ENCODE data around the gene BCAR3. TPM values are rescaled to one million over a fixed set of nuclear protein-coding genes. Genes with fewer than 3 reads are reported as not detected.
A peak's percentile ranks its signal among the peaks of the same experiment; 100 is the strongest.

The BCAR3 gene
- total RNA-seq, 6 experiments from 2014 or later, result 24.4 to 55.1 (median 26.2) TPM

GRCh38 chr1:93648656-93649055 is 33.0 kb downstream of the BCAR3 start:
- no peak for DNase-seq
- Mint-ChIP-seq H3K9me3 (no peaks in the 10 kb centered on the region), H3K4me1 (ENCODE audit: low read depth) (peaks cover 30% of the 10 kb centered on the region), H3K27ac (peak overlapping the region; percentile 65), H3K4me3 (no peak overlapping the region), H3K27me3 (ENCODE audit: insufficient read depth) (peaks cover 2% of the 10 kb centered on the region), H3K36me3 (ENCODE audit: low read depth) (peaks cover 30% of the 10 kb centered on the region)
- TF ChIP-seq CTCF (IDR thresholded peaks at IDR 0.05), result no peak

- no peak for DNase-seq
- Mint-ChIP-seq H3K4me1 (ENCODE audit: low read depth) (peaks cover 35% of the 10 kb centered on the region), H3K4me3 (no peak overlapping the region), H3K36me3 (ENCODE audit: low read depth) (peaks cover 50% of the 10 kb centered on the region), H3K9me3 (no peaks in the 10 kb centered on the region), H3K27ac (peak overlapping the region; percentile 71), H3K27me3 (ENCODE audit: insufficient read depth) (no peaks in the 10 kb centered on the region)
- no peak for TF ChIP-seq CTCF (IDR thresholded peaks at IDR 0.05)
These were observed 40.1 kb downstream of the BCAR3 start for GRCh38 chr1:93641527-93641926.

GRCh38 chr1:93640656-93641440 is 40.8 kb downstream of the BCAR3 start:
- no peak for DNase-seq
- H3K27me3 Mint-ChIP-seq (ENCODE audit: insufficient read depth), result no peaks in the 10 kb centered on the region
- no peaks in the 10 kb centered on the region for H3K9me3 Mint-ChIP-seq
- peaks cover 35% of the 10 kb centered on the region for H3K4me1 Mint-ChIP-seq (ENCODE audit: low read depth)
- H3K27ac Mint-ChIP-seq, result 0 out of 2 replicates have a peak overlapping the region, but pooled peaks have one; percentile 71
- peaks cover 50% of the 10 kb centered on the region for H3K36me3 Mint-ChIP-seq (ENCODE audit: low read depth)
- no peak overlapping the region for H3K4me3 Mint-ChIP-seq
- no peak for TF ChIP-seq CTCF (IDR thresholded peaks at IDR 0.05)

- no peak for DNase-seq
- no peaks in the 10 kb centered on the region for H3K27me3 Mint-ChIP-seq (ENCODE audit: insufficient read depth)
- H3K4me3 Mint-ChIP-seq, result no peak overlapping the region
- no peak for TF ChIP-seq CTCF (IDR thresholded peaks at IDR 0.05)
- H3K36me3 Mint-ChIP-seq (ENCODE audit: low read depth), result peaks cover 57% of the 10 kb centered on the region
- H3K27ac Mint-ChIP-seq, result no peak overlapping the region
- H3K4me1 Mint-ChIP-seq (ENCODE audit: low read depth), result peaks cover 23% of the 10 kb centered on the region
- no peaks in the 10 kb centered on the region for H3K9me3 Mint-ChIP-seq
These were observed 42.7 kb downstream of the BCAR3 start for GRCh38 chr1:93638981-93639380.

GRCh38 chr1:93638307-93638847 is 43.3 kb downstream of the BCAR3 start:
- H3K4me3 Mint-ChIP-seq, result no peak overlapping the region
- no peak for TF ChIP-seq CTCF (IDR thresholded peaks at IDR 0.05)
- peaks cover 17% of the 10 kb centered on the region for H3K4me1 Mint-ChIP-seq (ENCODE audit: low read depth)
- peak overlapping the region; percentile 46 for H3K27ac Mint-ChIP-seq
- DNase-seq, result no peak
- peaks cover 54% of the 10 kb centered on the region for H3K36me3 Mint-ChIP-seq (ENCODE audit: low read depth)
- no peaks in the 10 kb centered on the region for H3K9me3 Mint-ChIP-seq
- H3K27me3 Mint-ChIP-seq (ENCODE audit: insufficient read depth), result no peaks in the 10 kb centered on the region

All from HFFc6 (cell line).